H54 (cell line): ENCODE results near the gene FBN1.

ENCODE experiments used
- DNase-seq: peaks from one replicate; pipeline ENCODE4 v3.0.0; 2011; ENCODE audit warnings: low spot score, mixed read lengths; ENCODE audit not compliant: insufficient read length
- FAIRE-seq: peaks from 3 replicates; lab custom pipeline; 2011; peaks lifted over from hg19 to GRCh38; lab: Jason Lieb, UNC
- POLR2A ChIP-seq: IDR thresholded peaks from 2 replicates; pipeline ENCODE4 v1.6.1; 2011; ENCODE audit warnings: low read depth, mild to moderate bottlenecking, low read length

Gene FBN1

DNA sequence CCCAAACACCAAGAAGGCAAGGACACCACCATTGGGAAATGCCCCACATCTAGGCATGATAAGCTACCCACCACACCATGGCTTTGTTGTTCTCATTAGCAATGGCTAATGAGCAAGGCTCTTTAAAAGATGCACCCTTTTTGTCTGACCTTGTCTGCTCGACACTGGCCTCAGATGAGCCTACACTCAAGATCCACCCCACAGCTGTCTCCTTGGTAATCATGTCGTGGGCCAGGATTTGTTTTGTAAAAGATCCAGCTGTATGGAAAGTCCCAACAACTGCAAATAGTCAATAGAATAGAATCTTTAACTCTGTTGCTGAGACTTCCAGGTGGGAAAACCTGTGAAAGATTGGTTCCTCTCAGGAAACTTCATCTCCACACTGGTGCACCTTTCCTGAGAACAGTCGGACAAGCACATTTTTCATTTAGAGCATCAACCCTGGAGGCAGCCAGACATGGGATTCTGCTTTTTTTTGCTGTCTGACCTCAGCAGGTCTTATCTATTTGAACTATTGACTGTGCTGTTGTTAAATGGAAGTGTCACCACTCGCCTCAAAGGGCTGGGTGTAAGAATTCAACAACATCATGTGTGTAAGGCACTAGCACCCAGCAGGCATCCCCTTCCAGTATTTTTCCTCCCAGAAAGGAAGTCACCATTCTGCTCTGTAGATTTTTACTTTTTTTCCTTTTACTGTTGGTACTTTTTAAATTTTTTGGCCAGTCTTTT lies 278.8 kb downstream of the FBN1 start:
- no peak for DNase-seq
- no peak for TF ChIP-seq POLR2A
- no peak for FAIRE-seq

DNA sequence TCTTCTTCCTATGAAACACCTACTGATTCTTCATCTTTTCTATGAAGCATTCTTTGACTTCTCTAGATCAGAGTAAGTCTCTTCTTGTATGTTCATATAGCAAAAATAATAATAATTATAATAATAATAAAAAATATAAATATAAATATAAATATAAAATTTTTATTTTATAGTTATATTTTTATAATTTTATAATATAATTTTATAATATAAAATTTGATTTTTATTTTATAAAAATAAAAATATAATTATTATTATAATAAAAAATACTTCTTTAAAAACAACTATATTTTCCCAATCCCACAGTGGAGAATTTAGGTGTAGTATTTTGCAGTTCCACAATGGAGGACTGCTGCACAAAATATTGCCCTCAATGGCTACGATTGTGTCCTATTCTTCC lies 279.9 kb downstream of the FBN1 start:
- FAIRE-seq (no peak), DNase-seq (no peak)

DNA sequence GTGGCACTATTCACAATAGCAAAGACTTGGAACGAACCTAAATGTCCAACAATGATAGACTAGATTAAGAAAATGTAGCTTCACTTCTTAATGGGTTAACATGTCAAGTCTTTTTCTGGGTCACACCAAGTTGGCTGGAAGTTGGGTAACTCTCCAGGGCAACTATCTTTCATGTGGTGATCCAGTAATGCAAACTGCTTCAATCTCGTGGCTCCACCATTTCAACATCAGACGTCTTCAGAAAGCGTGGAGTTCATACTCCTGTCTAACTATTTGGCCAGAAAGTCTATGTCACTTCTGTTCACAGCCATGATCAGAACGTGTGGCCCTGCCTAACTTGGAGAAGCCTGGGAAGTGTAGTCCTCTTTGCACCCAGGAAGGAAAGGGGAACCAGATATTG lies 282.0 kb downstream of the FBN1 start:
- no peak for TF ChIP-seq POLR2A
- no peak for DNase-seq
- no peak for FAIRE-seq

More for the DNA sequence above, 279.9 kb downstream of the FBN1 start:
- no peak for TF ChIP-seq POLR2A

DNA sequence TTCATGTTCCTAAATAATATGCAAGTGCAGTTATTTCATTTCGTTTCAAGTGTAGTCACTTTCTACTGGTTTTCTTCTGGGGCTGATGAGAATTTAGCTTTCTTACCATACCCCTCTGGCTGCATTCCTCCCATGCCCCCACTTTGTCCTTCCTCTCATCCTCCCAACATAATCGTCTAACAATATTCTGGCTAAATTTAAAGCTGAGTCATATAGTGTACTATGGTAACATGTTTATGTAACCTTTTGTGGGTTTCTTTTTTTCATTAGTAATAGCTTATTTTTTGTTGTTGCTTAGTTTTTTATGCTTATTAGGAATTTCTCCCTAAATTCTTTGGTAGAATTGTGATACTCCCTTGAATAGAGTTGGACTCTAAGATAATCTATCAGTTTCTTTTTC lies 283.8 kb downstream of the FBN1 start:
- TF ChIP-seq POLR2A, result no peak
- FAIRE-seq, result no peak
- no peak for DNase-seq

DNA sequence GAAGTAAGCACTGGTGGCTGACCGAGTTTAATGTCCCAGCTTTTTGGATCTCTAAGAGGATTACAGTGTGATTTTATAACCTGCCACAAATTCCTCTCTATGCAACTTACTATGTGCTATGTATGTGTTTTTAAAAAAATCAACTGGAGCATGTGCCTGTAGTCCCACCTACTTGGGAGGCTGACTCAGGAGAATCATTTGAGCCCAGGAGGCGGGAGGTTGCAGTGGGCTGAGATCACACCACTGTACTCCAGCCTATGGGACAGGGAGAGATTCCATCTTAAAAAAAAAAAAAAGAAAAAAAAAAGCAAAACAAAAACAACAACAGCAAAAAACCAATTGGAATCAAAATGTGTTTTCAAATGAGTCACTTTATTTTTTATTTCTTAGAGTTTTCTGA lies 284.7 kb downstream of the FBN1 start:
- FAIRE-seq (no peak), DNase-seq (no peak)
- no peak for TF ChIP-seq POLR2A
